GM18505 (cell line): ENCODE measurements around the gene MYO1B.

ENCODE experiments used
- ATAC-seq: cut with Tn5 transposase; IDR thresholded peaks from one replicate; pipeline ENCODE4 v1.9.1; 2021; ENCODE audit not compliant: unreplicated experiment
- POLR2A ChIP-seq: IDR thresholded peaks from 4 replicates; pipeline ENCODE4 v1.6.1; 2011; ENCODE audit warnings: borderline replicate concordance; ENCODE audit not compliant: insufficient read depth, insufficient read length; ENCODE audit errors: extremely low read depth

Gene MYO1B

GRCh38 chr2:191245046-191245868 is at the start of gene MYO1B:
MYO1B (plus strand) TSS chr2:191245404; CDS start chr2:191276896, 31,492 bp downstream.
- no peak for TF ChIP-seq POLR2A
- ATAC-seq: peak; percentile 58

GRCh38 chr2:191197096-191197495 is 48.1 kb upstream of the MYO1B start:
- no peak for ATAC-seq
- no peak for TF ChIP-seq POLR2A

- no peak for TF ChIP-seq POLR2A
- no peak for ATAC-seq
These were observed 46.9 kb upstream of the MYO1B start for GRCh38 chr2:191198271-191198670.

- no peak for ATAC-seq
- no peak for TF ChIP-seq POLR2A
These were observed 45.2 kb upstream of the MYO1B start for GRCh38 chr2:191199929-191200512.

GRCh38 chr2:191200910-191201309 is 44.3 kb upstream of the MYO1B start:
- TF ChIP-seq POLR2A: no peak

GRCh38 chr2:191202209-191202721 is 42.9 kb upstream of the MYO1B start:
- no peak for ATAC-seq
- TF ChIP-seq POLR2A: no peak

More at GRCh38 chr2:191200910-191201309, 44.3 kb upstream of the MYO1B start:
- ATAC-seq: no peak

- TF ChIP-seq POLR2A: no peak
- ATAC-seq: no peak
These were observed 42.3 kb upstream of the MYO1B start for GRCh38 chr2:191202881-191203397.

- ATAC-seq: peak; percentile 76
These were observed 40.8 kb upstream of the MYO1B start for GRCh38 chr2:191204433-191204832.

GRCh38 chr2:191206613-191207471 is 38.4 kb upstream of the MYO1B start:
- TF ChIP-seq POLR2A: no peak
- ATAC-seq: no peak

More at GRCh38 chr2:191204433-191204832, 40.8 kb upstream of the MYO1B start:
- TF ChIP-seq POLR2A: no peak

GRCh38 chr2:191209340-191209739 is 35.9 kb upstream of the MYO1B start:
- no peak for ATAC-seq
- TF ChIP-seq POLR2A: no peak

- no peak for TF ChIP-seq POLR2A
- ATAC-seq: no peak
These were observed 33.1 kb upstream of the MYO1B start for GRCh38 chr2:191212119-191212518.

- no peak for TF ChIP-seq POLR2A
These were observed 31.9 kb upstream of the MYO1B start for GRCh38 chr2:191213333-191213732.

GRCh38 chr2:191215230-191215629 is 30.0 kb upstream of the MYO1B start:
- ATAC-seq: no peak
- TF ChIP-seq POLR2A: no peak

More at GRCh38 chr2:191213333-191213732, 31.9 kb upstream of the MYO1B start:
- no peak for ATAC-seq
